Inferior parietal cortex (tissue), 1 donor: ENCODE data around the gene CASZ1.

ENCODE experiments used
- DNase-seq: peaks from one replicate; pipeline ENCODE4 v3.0.0-alpha.2; 2016; ENCODE audit errors: extremely low spot score

CASZ1 gene

GRCh38 chr1:10724948-10725847 lies 71.2 kb downstream of the CASZ1 start:
- DNase-seq: peak; percentile 9

GRCh38 chr1:10724511-10724910 lies 71.9 kb downstream of the CASZ1 start:
- DNase-seq: no peak

- DNase-seq: no peak
Measured at GRCh38 chr1:10724052-10724494, 72.4 kb downstream of the CASZ1 start.

- no peak for DNase-seq
Measured at GRCh38 chr1:10723317-10723716, 73.1 kb downstream of the CASZ1 start.

GRCh38 chr1:10722803-10723202 lies 73.6 kb downstream of the CASZ1 start:
- no peak for DNase-seq

- no peak for DNase-seq
Measured at GRCh38 chr1:10721381-10722321, 74.8 kb downstream of the CASZ1 start.

- DNase-seq: no peak
Measured at GRCh38 chr1:10720635-10721034, 75.8 kb downstream of the CASZ1 start.

- no peak for DNase-seq
Measured at GRCh38 chr1:10718083-10718415, 78.4 kb downstream of the CASZ1 start.

GRCh38 chr1:10717296-10718082 lies 79.0 kb downstream of the CASZ1 start:
- no peak for DNase-seq

- no peak for DNase-seq
Measured at GRCh38 chr1:10716840-10717239, 79.6 kb downstream of the CASZ1 start.

GRCh38 chr1:10714337-10715114 lies 81.9 kb downstream of the CASZ1 start:
- no peak for DNase-seq

GRCh38 chr1:10713614-10714013 lies 82.8 kb downstream of the CASZ1 start:
- no peak for DNase-seq

- DNase-seq: no peak
Measured at GRCh38 chr1:10712568-10713362, 83.7 kb downstream of the CASZ1 start.

- DNase-seq: no peak
Measured at GRCh38 chr1:10710489-10710888, 86.0 kb downstream of the CASZ1 start.

- DNase-seq: no peak
Measured at GRCh38 chr1:10709646-10710045, 86.8 kb downstream of the CASZ1 start.

- no peak for DNase-seq
Measured at GRCh38 chr1:10709165-10709564, 87.3 kb downstream of the CASZ1 start.

GRCh38 chr1:10708757-10709156 lies 87.7 kb downstream of the CASZ1 start:
- no peak for DNase-seq

GRCh38 chr1:10707208-10707607 lies 89.2 kb downstream of the CASZ1 start:
- DNase-seq: no peak

GRCh38 chr1:10706376-10706913 lies 90.0 kb downstream of the CASZ1 start:
- DNase-seq: no peak

- no peak for DNase-seq
Measured at GRCh38 chr1:10705953-10706352, 90.5 kb downstream of the CASZ1 start.
